ENCODE results near the gene P2RX5.
"Not testable (repeated sequence)": the region's sequence is repeated elsewhere in the genome, so short reads cannot be mapped to it uniquely, and the experiment has no call there.

The P2RX5 gene, protein sequence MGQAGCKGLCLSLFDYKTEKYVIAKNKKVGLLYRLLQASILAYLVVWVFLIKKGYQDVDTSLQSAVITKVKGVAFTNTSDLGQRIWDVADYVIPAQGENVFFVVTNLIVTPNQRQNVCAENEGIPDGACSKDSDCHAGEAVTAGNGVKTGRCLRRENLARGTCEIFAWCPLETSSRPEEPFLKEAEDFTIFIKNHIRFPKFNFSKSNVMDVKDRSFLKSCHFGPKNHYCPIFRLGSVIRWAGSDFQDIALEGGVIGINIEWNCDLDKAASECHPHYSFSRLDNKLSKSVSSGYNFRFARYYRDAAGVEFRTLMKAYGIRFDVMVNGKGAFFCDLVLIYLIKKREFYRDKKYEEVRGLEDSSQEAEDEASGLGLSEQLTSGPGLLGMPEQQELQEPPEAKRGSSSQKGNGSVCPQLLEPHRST

DNA sequence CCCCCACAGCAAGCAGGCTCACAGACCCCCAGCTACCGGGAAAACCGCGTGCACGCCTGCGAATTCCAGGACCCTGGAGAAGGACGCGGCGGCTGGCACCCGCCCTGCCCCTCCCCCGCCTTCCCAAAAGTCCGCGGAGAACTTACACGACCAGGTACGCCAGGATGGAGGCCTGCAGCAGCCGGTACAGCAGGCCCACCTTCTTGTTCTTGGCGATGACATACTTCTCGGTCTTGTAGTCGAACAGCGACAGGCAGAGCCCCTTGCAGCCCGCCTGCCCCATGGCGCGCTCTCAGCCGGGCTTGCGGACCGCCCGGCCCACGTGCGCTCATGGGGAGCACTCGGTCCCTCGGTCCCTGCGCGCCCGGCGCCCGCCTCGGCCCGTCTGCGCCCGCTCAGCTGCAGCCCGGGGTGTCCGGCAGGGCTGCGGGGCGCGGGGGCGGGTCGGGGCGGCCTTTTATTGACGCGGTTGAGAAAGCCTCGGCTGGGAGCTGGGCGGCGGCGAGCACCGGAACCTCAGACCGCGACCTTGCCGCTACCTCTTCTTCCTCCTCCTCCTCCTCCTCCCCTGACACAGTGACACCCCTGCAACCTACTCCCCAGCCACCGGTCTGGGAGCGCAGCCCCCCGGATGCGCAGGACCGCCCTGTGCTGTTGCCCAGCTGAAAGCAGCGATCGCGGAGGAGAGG, at the start of gene P2RX5:
Gene P2RX5, minus strand, starts transcription at position 433 of the 689 bp plus-strand sequence. Its CDS starts 150 bp downstream, at position 283.
- DNase-seq (ENCODE audit: low read depth in 3 of 3) = no peak

DNA sequence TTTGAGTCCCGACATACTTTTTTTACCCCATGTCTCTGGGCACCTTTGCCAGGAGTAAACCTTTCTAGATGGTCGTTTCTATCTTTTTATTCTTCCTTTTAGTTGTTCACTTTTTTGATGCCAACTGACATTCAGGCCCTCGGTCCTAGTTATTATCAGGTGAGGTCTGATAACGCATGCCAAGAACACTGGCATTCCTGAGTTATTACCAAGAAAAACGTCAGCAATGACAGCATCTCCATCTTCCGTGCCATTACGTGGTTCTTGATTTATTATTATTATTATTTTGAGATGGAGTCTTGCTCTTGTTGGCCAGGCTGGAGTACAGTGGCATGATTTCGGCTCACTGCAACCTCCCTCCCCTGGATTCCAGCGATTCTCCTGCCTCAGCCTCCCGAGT, 49.1 kb upstream of the P2RX5 start:
- DNase-seq (ENCODE audit: low read depth in 3 of 3) = no peak

DNA sequence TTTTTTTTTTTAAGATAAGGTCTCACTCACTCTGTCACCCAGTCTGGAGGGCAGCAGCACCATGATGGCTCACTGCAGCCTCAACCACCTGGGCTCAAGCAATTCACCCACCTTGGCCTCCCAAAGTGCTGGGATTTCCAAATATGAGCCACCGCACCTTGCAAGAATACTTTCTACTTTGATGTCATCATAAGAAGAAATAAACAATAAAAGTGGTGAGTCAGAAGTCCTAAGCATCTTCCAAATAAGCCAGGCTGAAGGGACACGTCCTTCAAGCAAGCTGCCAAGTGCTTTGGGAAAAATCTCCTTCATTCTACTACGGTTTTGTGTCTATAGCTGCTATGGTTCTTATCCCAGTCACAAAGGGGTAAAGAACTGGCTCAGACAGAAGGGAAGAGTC, 48.1 kb upstream of the P2RX5 start:
- no peak for DNase-seq (ENCODE audit: low read depth in 3 of 3)

DNA sequence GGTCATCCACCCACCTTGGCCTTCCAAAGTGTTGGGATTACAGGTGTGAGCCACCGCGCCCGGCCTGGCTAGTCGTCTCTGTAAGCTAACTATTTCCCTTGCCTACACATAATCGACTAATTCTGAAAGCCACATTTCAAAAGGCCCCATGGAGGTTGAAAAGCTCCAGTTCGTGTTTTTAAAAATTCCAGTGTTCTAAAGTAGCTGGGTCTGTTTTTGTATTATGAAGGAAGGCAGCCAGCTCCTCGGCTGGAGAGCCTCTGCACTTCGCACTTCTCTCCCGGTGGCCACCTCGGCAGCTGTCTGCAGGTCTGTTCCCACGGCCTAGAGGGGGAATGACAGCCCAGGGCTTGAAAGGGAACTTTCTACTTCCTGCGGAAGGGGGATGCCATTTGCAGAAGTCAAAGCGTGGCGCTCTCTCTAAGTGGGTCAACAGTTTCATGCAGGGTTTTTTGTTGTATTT, 44.7 kb upstream of the P2RX5 start:
- no peak for DNase-seq (ENCODE audit: low read depth in 3 of 3)

DNA sequence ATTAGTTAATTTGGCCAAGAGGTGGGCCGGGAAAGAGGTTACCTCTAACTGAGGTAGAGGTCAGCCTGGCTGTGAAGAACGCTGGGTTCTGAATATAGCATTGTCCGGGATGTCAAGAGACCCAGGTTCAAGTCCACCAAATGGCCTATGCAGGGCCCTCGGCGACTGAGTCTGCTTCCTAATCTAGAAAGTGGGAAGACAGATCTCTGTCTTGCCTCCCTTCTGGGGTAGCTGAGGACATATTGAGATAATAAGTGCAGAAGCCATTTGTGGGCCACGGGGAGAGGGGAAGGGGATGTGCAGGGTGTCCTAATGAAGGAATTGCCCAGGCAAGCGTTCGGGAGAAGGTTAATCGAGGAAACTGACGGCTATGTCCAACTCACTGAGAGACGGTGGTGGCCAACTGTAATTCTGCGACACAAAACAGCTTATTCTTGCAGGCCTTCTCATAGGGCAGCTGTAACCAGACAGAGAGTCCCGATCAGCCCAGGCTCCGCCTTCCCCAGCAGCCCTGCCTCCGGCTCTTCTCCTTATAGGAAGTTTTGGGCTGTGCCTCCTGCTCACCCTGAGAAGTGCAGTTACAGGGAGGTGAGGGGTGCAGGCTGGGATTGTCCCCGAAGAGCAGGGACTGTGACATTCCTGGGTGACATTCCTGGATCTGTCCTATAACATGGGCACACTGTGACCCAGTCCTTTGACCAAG, 43.6 kb upstream of the P2RX5 start:
- no peak for DNase-seq (ENCODE audit: low read depth in 3 of 3)

DNA sequence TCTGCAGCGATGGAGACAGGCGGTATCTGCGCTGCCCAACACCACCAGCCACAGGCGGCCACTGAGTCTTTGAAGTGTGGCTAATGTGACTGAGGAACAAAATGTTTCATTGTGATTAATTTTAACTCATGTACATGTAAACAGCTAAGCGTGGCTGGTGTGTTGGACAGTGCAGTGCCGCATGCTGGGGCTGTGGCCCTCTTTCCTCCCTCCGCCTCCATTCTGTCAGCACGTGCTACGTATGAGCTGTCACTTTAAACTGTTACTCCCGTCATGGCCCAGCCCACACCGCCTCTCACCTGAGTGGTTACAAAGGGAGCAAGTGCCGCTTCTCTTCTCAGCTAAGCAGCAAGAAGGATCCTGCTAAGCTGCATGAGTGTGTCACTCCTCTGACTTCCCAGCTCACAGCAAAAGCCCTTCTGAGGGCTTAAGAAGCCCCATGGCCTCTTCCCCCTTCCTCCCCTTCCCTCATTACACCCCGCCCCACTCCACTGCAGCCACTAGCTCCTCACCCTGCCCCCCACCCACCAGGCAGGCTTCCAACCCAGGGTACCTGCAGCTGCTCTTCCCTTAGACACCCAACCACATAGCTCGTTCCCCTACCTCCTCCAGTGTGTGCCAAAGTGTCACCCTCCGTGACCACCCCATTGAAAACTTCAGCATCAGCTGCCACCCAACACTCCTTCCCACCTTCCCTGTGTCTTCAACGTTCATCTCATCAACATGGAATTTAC, 42.8 kb upstream of the P2RX5 start:
- DNase-seq (ENCODE audit: low read depth in 3 of 3) = peak; percentile 48 to 69 (median 68)

DNA sequence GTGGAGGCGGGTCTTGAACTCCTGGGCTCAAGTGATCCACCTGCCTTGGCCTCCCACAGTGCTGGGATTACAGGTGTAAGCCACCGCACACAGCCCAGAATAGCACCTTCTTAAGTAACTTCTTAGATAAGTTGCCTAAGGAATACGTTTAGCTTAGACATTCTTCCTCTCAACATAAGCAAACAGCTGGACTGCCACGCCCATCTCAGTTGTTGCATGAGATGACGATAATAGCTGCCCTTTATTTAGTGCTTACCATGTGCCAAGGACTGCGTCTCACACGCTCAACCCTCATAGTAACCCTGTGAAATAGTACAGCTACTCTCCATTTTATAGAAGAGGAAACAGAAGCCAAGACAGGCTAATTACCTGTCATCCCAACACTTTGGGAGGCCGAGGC, 39.6 kb upstream of the P2RX5 start:
- no peak for DNase-seq (ENCODE audit: low read depth in 3 of 3)

DNA sequence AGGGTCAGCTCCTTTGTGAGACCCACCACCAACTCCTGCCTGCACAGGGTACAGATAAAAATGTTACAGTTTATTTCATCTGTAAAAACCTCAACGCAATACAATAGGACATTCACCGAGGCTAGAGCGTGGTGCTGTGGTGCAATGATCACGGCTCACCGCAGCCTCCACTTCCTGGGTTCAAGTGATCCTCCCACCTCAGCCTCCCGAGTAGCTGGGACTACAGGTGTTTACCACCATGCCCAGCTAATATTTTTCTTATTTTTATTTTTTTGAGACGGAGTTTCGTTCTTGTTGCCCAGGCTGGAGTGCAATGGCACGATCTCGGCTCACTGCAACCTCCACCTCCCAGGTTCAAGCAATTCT, 38.9 kb upstream of the P2RX5 start:
- DNase-seq (ENCODE audit: low read depth in 3 of 3) = not testable (repeated sequence)

DNA sequence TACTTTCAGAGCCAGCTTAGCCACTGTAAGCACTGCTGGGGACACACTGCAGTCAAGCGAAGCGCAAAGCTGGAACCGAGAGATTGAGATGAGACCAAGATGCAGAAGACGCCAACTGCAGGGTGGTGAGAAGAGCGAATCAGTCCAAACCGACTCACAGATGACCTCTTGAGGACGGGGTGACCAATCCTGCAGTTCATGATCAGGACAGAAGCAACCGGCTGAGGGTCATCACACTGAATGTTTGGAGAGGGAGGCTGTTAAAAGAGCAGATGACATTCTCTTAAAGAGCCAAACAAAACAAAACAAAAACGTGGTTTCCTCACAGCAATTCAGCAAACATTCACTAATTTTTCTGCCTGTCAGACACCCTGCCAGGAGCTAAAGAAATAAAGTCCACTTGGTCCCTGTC, 36.3 kb upstream of the P2RX5 start:
- DNase-seq (ENCODE audit: low read depth in 3 of 3) = no peak

DNA sequence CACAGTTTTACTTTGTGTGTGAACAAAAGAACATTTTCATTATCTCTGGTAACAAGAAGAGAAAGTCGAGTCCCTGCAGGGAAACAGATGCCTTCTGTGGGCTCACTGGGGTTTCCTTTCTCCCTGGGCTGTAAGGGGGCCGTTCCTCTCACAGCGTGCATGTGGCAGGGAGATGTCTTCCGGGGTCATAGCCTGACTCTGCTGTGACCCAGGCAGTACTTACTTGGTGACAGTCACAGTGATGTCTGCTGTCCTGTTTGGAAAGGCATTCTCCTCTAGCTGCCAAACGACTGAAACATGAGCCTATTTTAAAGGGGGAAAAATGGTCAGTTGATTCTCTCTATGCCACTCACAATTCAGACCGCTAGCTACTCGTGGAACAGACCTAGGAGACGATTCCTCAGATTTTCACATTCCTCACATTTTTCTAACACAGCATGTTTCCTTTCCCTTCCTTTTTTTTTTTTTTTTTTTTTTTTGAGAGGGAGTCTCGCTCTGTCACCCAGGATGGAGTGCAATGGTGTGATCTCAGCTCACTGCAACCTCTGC, 35.0 kb upstream of the P2RX5 start:
- no peak for DNase-seq (ENCODE audit: low read depth in 3 of 3)

DNA sequence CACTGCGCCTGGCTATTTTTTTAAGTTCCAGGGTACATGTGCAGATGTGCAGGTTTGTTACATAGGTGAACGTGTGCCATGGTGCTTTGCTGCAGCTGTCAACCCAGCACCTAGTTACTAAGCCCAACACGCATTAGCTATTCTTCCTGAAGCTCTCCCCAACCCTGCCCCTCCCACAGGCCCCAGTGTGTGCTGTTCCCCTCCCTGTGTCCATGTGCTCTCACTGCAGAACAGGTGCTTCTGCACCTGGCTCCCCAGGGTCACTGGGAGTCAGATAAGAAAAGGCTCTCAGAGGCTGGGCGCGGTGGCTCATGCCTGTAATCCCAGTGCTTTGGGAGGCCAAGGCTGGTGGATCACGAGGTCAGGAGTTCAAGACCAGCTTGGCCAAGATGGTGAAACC, 33.9 kb upstream of the P2RX5 start:
- DNase-seq (ENCODE audit: low read depth in 3 of 3) = no peak

DNA sequence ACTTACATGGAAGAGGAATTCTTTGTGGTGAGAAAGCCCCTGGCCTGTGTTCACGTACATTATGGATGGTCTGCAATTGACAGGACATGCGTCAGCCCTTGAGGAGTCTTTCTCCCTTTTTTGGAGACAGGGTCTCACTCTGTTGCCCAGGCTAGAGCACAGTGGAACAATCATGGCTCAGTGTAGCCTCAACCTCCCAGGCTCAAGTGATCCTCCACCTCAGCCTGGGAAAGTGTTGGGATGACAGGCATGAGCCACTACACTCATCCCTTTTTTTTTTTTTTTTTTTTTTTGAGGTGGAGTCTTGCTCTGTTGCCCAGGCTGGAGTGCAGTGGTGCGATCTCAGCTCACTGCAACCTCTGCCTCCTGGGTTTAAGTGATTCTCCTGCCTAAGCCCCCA, 32.1 kb upstream of the P2RX5 start:
- DNase-seq (ENCODE audit: low read depth in 3 of 3) = not testable (repeated sequence)

DNA sequence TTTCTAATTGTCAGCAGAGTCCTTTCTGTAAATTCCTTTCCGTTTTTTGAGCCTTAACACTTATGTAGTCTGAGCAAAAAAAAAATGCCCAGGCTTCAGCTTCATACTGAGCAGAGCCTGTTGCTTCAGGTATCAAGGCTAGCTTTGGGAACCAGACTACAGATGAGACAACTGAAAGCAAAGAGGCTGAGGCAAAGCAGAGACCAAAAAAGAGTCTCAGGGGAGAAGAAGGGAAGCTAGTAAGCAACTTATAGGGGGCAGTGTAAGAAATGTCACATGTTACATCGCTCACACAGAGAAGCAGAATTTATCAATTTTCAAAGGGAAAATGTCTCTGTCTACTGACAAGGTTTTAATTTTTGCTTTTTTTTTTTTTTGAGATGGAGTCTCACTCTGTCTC, 31.1 kb upstream of the P2RX5 start:
- DNase-seq (ENCODE audit: low read depth in 3 of 3) = no peak

DNA sequence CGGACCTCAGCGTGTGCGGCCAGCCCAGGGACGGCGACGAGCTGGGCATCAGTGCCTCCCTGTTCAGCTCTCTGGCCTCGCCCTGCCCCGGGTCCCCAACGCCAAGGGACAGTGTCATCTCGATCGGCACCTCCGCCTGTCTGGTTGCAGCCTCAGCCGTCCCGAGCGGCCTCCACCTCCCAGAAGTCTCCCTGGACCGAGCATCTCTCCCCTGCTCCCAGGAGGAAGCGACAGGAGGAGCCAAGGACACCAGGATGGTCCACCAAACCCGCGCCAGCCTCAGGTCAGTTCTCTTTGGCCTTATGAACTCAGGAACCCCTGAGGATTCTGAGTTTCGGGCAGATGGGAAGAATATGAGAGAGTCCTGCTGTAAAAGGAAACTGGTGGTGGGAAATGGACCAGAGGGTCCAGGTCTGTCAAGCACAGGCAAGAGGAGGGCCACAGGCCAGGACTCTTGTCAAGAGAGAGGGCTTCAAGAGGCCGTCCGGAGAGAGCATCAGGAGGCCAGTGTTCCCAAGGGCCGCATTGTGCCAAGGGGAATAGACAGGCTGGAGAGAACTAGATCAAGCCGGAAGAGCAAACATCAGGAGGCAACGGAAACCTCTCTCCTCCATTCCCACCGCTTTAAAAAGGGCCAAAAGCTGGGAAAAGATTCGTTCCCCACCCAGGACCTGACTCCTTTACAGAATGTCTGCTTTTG, 28.6 kb upstream of the P2RX5 start:
- no peak for DNase-seq (ENCODE audit: low read depth in 3 of 3)

DNA sequence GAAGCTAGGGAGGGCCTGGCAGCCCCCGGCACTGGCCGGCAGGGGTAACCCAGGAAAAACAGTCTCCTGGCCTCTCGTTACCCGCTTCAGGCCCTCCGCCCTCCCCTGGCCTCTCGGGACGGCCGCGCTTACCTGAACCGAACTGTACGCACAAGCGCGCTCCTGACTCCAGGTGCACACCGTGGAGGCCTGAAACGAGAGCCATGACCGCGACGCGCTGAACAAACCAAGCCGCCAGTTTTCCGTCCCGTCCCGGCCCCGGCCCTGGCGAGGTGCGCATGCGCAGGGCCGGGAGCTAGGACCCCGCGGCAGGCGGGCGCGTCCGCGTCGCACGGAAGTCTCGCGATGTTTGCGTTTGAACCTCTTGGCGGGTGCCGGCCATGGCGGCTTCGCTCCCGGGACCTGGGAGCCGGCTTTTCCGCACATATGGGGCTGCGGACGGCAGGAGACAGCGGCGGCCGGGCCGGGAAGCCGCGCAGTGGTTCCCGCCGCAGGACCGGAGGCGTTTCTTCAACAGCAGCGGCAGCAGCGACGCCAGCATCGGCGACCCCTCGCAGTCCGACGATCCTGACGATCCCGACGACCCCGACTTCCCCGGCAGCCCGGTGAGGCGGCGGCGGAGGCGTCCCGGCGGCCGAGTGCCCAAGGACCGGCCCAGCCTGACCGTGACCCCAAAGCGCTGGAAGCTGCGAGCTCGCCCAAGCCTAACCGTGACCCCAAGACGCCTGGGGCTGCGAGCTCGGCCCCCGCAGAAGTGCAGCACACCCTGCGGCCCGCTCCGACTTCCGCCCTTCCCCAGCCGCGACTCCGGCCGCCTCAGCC, 27.8 kb upstream of the P2RX5 start, which contains the start of gene HASPIN:
Gene HASPIN, plus strand, starts transcription at position 348 of the 822 bp plus-strand sequence. Its CDS starts 33 bp downstream, at position 381.
- DNase-seq (ENCODE audit: low read depth in 3 of 3) = peak; percentile 85 to 87 (median 86)

DNA sequence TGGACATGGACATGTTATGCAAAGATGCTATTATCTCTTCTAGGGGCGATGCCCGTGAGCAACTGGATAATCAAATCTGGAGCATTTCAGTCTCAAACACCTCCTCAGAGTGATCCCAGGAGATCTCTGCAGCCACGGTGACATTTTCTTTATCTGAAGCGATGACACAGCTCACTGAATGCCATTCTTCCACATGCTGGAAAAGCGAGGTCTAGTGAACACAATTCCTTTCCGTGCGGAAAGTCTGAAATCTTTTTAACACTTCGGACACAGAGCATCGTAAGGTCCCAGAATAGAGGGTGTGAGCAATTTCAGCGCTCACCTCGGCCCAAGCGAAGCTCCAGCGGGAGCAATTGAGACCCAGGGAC, 27.2 kb upstream of the P2RX5 start:
- no peak for DNase-seq (ENCODE audit: low read depth in 3 of 3)

DNA sequence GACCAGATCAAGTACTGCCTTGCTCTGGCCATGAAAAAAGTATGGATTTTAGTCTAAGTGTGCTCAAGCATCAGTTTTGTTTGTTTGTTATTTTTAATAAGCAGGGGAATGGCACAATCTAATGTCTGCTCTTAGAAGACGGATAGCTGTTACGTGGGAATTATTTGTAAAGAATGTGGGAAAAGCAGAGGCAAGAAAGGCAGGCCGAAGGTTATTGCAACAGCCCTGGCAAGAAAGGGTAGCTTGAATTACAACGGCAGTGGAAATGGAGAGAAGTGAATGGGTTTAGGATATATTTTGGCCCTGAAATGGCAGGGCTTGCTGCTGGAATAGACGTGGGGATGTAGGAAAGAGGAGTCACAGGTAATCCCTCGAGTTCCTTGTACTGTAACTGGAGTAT, 26.8 kb upstream of the P2RX5 start:
- DNase-seq (ENCODE audit: low read depth in 3 of 3) = no peak

DNA sequence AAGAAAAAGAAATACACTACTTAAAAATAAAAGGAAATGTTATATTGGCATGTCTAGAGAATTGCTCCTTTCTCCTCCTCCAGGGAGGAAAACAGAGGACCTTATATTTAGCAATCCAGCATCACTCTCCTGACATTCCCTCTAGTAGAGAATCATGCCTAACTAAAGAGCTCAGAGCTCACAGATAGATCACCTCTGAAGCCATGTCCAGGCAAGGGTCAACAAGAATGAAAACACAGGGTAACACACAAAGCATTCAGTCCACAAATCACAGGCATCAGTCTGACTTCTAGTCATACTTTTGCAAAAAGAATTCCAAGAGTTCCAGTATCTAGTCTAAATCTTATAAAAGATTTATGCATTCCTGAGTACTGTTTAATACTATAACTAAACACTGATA, 23.3 kb upstream of the P2RX5 start:
- DNase-seq (ENCODE audit: low read depth in 3 of 3) = no peak

DNA sequence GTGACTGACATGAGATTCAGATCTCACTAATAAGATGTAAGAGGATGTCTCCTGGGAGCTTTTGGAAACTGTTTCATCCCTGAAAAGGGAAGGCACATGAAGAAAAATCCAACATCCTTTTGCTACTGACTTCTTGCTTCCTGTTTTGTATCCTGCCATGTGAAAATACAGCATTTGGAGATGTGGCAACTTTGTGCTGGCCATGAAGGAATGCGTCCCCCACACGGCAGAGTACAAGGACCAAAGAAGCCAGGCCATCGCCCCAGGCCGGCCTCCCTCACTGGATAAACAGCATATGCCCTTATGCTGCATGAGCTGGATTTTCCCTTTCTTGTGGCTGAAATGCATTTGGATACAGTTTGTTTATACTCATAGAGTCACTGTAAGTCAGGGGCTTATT, 22.2 kb upstream of the P2RX5 start:
- no peak for DNase-seq (ENCODE audit: low read depth in 3 of 3)

DNA sequence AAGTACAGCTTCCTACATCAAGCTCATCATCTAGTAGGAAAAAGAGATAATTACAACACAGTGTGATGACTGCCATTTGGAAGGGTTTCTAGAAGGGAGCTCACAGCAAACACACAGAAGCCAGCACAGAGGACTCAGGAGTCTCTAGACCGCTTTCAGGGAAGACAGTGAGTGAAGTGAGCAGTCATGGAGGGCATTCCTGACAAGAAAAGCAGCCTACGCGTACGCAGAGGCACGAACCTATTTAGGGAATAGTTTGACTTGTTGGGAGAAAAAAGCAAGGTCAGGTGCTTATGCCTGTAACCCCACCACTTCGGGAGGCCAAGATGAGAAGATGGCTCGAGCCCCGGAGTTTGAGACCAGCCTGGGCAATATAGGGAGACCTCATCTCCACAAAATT, 19.3 kb upstream of the P2RX5 start:
- no peak for DNase-seq (ENCODE audit: low read depth in 3 of 3)
